Endometrial microvascular endothelial cells (primary cell): ENCODE results near the gene CIC. TPM values are rescaled to one million over a fixed set of nuclear protein-coding genes. Genes with fewer than 3 reads are reported as not detected.

Source experiments
- in situ Hi-C: cut with HindIII; loops from 2 replicates; pipeline ENCODE4 v1.10.0; 2017; ENCODE audit warnings: low sequenced_read_pairs, low pct_unique_long_range_greater_than_20kb; ENCODE audit errors: inconsistent ontology term
- total RNA-seq: library from RNA; depleted of rRNA; stranded (reverse); fragments of >200 nt; gene quantifications from one replicate; pipeline ENCODE4 v1.2.3, GENCODE V29; 2015; ENCODE audit errors: inconsistent ontology term

The CIC gene
- total RNA-seq, 1 donor from 2014 or later, result 36.0 TPM

GRCh38 chr19:42242512-42243409 lies 26.3 kb upstream of the CIC start, which contains the start of gene GSK3A:
Gene GSK3A (minus strand): TSS chr19:42242602. CDS start chr19:42242465, 137 bp downstream.
- in situ Hi-C loops, result no loop called here

GRCh38 chr19:42244347-42245220 lies 24.5 kb upstream of the CIC start:
- in situ Hi-C loops, result no loop called here

- in situ Hi-C loops, result no loop called here
Measured at GRCh38 chr19:42245231-42245630, 23.8 kb upstream of the CIC start.

- in situ Hi-C loops, result no loop called here
Measured at GRCh38 chr19:42246143-42246921, 22.7 kb upstream of the CIC start.

GRCh38 chr19:42246922-42247639 lies 22.0 kb upstream of the CIC start:
- in situ Hi-C loops, result no loop called here

GRCh38 chr19:42247640-42248199 lies 21.3 kb upstream of the CIC start:
- in situ Hi-C loops, result no loop called here

GRCh38 chr19:42248270-42249148 lies 20.5 kb upstream of the CIC start:
- in situ Hi-C loops, result no loop called here

GRCh38 chr19:42249149-42249750 lies 19.8 kb upstream of the CIC start:
- in situ Hi-C loops, result no loop called here

GRCh38 chr19:42249769-42250168 lies 19.3 kb upstream of the CIC start:
- in situ Hi-C loops, result no loop called here

GRCh38 chr19:42250183-42250665 lies 18.8 kb upstream of the CIC start:
- in situ Hi-C loops, result no loop called here

GRCh38 chr19:42250666-42251531 lies 18.2 kb upstream of the CIC start:
- in situ Hi-C loops, result no loop called here

- in situ Hi-C loops, result no loop called here
Measured at GRCh38 chr19:42251572-42252358, 17.3 kb upstream of the CIC start.

GRCh38 chr19:42252365-42253244 lies 16.4 kb upstream of the CIC start:
- in situ Hi-C loops, result no loop called here
